ENCODE data around the gene DUOXA2. TPM values are rescaled to one million over a fixed set of nuclear protein-coding genes. Genes with fewer than 3 reads are reported as not detected.
"Not testable (repeated sequence)": the region's sequence is repeated elsewhere in the genome, so short reads cannot be mapped to it uniquely, and the experiment has no call there.

Gene DUOXA2
- total RNA-seq, 2 donors from 2014 or later: not detected

DNA sequence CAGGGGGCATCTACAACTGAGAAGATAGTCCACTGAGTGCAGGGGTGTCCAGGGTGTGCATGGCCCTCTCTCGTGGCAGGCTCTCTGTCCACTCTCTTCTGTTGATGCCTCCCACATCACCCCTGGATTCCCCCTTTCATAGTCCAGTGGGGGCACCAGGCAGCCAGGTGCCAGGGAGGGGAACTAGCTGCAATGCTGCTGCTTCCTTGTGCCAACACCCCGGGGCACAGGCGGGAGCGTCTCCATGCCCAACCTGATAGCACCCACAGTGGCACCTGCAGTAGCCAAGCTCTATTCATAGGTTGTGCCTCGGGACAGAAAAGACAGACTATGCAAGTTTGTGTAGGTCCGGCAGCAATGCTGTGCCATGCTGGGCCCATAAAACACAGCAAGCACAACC, 11.9 kb upstream of the DUOXA2 start:
- no peak overlapping the region for H3K27ac ChIP-seq
- H3K27me3 ChIP-seq (replicated peaks; ENCODE audit: insufficient read depth): no peaks in the 10 kb centered on the region
- no peak for DNase-seq (ENCODE audit: low spot score)
- H3K36me3 ChIP-seq: no peaks in the 10 kb centered on the region
- no peak for ATAC-seq (ENCODE audit: insufficient number of reproducible peaks, low FRiP score, low read depth)
- TF ChIP-seq, protein P1, sequence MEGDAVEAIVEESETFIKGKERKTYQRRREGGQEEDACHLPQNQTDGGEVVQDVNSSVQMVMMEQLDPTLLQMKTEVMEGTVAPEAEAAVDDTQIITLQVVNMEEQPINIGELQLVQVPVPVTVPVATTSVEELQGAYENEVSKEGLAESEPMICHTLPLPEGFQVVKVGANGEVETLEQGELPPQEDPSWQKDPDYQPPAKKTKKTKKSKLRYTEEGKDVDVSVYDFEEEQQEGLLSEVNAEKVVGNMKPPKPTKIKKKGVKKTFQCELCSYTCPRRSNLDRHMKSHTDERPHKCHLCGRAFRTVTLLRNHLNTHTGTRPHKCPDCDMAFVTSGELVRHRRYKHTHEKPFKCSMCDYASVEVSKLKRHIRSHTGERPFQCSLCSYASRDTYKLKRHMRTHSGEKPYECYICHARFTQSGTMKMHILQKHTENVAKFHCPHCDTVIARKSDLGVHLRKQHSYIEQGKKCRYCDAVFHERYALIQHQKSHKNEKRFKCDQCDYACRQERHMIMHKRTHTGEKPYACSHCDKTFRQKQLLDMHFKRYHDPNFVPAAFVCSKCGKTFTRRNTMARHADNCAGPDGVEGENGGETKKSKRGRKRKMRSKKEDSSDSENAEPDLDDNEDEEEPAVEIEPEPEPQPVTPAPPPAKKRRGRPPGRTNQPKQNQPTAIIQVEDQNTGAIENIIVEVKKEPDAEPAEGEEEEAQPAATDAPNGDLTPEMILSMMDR (IDR thresholded peaks at IDR 0.05): no peak
- no peaks in the 10 kb centered on the region for H3K9me3 ChIP-seq
- H3K4me3 ChIP-seq: no peak overlapping the region
- no peaks in the 10 kb centered on the region for H3K4me1 ChIP-seq (ENCODE audit: control insufficient read depth in 1 of 2, low read depth in 2 of 2)

DNA sequence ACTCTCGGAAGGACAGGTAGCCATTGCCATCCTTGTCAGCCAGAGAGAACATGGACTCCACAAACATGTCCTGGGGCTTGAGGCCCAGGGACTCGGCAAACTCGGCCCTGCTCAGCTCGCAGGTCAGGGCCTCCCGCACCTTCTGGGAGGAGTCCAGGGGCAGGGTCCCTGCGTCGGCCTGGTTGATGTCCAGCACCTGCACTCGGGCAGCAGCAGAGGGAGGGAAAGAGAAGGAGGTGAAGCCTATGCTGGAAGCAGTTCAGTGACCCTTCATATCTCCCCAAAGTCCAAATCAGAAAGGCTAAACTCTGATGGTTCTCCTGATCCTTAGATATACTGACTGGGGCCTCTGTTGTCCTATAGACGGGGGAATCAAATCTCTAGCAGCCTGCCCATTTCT, 10.0 kb upstream of the DUOXA2 start:
- not testable (repeated sequence) for H3K4me1 ChIP-seq (ENCODE audit: control insufficient read depth in 1 of 2, low read depth in 2 of 2); H3K27me3 ChIP-seq (replicated peaks; ENCODE audit: insufficient read depth); H3K36me3 ChIP-seq; ATAC-seq (ENCODE audit: insufficient number of reproducible peaks, low FRiP score, low read depth); H3K27ac ChIP-seq; H3K9me3 ChIP-seq; H3K4me3 ChIP-seq; DNase-seq (ENCODE audit: low spot score)

DNA sequence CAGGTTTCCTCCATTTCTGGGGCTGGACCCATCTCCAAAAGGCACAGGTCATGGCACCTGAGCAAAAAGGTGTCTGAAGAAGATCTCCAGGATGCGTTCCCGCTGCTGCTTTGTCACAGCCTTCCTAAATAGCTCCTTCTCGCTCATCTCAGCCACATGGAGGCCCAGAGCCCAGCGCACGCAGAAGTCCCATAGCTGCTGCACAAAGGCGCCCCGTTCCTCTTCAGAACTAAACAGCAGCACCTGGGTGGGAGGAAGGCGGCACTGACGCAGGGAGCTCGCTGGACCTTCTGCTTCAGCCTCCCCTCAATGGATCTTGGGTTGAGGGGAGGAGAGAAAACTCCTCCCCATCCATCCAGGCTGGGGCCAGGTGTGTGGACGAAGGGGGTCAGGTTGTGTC, 8.5 kb upstream of the DUOXA2 start:
- no peaks in the 10 kb centered on the region for H3K4me1 ChIP-seq (ENCODE audit: control insufficient read depth in 1 of 2, low read depth in 2 of 2)
- H3K27ac ChIP-seq: no peak overlapping the region
- TF ChIP-seq, protein P1 (IDR thresholded peaks at IDR 0.05): no peak
- H3K27me3 ChIP-seq (replicated peaks; ENCODE audit: insufficient read depth): no peaks in the 10 kb centered on the region
- ATAC-seq (ENCODE audit: insufficient number of reproducible peaks, low FRiP score, low read depth) (no peak), DNase-seq (ENCODE audit: low spot score) (no peak)
- H3K36me3 ChIP-seq: no peaks in the 10 kb centered on the region
- no peak overlapping the region for H3K4me3 ChIP-seq
- no peaks in the 10 kb centered on the region for H3K9me3 ChIP-seq

DNA sequence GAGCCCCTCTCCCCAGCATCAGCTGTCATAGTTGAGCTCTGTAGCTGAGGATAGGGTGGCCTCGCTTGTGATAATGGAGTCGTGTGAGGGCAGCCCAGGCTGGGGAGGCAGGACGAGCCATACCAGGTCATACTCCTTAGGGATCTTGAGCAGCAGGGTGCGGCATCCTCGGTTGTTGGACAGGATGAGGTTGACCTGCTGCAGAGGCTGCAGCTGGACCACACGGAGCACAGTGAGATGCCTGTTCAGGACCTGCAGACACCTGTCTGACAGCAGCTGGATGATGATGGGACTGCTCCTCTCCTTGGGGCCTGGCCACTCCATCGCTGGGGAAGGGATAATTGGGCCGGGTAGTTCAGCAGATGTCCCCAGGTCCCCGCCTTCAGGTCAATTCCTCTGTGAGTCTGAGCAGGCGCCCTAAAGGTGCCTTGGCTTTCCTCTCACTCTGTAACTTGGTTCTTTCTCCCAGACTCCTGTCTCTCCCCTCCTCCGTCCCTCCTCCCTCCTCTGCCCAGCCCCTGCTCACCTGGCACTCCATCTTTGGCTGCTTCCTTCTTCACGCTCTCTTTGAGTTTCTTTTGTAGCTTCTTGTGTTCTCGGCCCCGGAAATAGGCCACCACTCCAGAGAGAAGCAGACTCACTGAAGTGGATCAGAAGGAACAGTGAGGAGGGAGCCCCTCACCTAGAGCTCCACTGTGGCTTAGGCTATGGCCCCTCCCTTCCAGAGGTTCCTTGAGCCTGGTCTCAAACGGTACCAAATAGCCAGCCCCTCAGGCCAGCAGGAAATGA, 7.9 kb upstream of the DUOXA2 start:
- Histone ChIP-seq H3K27ac (no peak overlapping the region), H3K9me3 (no peaks in the 10 kb centered on the region), H3K4me1 (ENCODE audit: control insufficient read depth in 1 of 2, low read depth in 2 of 2) (no peaks in the 10 kb centered on the region), H3K27me3 (replicated peaks; ENCODE audit: insufficient read depth) (no peaks in the 10 kb centered on the region), H3K4me3 (no peak overlapping the region), H3K36me3 (no peaks in the 10 kb centered on the region)
- DNase-seq (ENCODE audit: low spot score) (no peak), ATAC-seq (ENCODE audit: insufficient number of reproducible peaks, low FRiP score, low read depth) (no peak)
- TF ChIP-seq, protein P1 (IDR thresholded peaks at IDR 0.05): no peak

DNA sequence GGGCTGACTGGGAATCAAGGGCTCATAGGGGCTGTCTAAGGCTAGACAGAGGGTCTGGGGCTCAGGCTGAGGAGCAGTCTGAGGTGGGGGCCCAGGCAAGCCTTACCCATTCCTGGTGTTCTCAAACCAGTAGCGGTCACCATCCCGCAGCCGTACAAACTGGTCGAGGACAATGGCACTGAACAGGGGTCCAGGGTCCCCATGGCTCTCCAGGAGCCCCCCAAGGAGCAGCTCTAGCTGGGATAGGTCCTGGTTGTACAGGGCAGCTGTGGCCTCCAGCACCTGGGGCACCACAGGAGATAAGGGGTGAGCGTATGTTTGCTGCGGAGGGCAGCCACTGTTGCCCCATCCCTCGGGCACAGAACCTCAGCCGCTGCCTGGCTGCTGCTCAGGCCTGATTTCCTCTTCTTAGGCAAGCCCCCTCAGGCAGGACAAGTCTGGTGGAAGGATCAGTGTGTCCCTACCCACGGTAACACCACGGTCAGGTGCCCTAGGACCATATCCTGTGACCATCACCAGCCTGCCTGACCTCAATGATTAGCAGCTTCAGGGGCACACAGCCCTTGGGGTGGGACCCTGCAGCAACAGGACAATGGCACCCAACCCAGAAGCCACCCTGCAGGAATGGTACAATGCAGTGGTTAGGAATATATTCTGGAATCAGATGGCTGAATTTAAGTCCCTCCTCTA, 6.0 kb upstream of the DUOXA2 start:
- Histone ChIP-seq H3K4me3 (no peak overlapping the region), H3K27me3 (replicated peaks; ENCODE audit: insufficient read depth) (peaks cover 5% of the 10 kb centered on the region), H3K4me1 (ENCODE audit: control insufficient read depth in 1 of 2, low read depth in 2 of 2) (peaks cover 7 to 14% of the 10 kb centered on the region in 2 donors), H3K36me3 (no peaks in the 10 kb centered on the region), H3K9me3 (no peaks in the 10 kb centered on the region), H3K27ac (no peak overlapping the region)
- ATAC-seq (ENCODE audit: insufficient number of reproducible peaks, low FRiP score, low read depth) (no peak), DNase-seq (ENCODE audit: low spot score) (no peak)
- TF ChIP-seq, protein P1 (IDR thresholded peaks at IDR 0.05): no peak
